Thyroid gland (tissue), 4 donors: ENCODE data around the gene CENPVL2.
"Not testable (repeated sequence)": the region's sequence is repeated elsewhere in the genome, so short reads cannot be mapped to it uniquely, and the experiment has no call there.

Experiments used
- POLR2A ChIP-seq, 2 donors: fragments of 450-650 bp; IDR thresholded peaks; one replicate each; pipeline ENCODE4 v1.6.1; 2017; ENCODE audit warnings: antibody characterized with exemption in 2 of 2, mild to moderate bottlenecking in 2 of 2, moderate library complexity in 1 of 2
- TF ChIP-seq, protein P1 (sequence below), 6 experiments: fragments of 200-600 bp in 3 of 6; fragments of 450-650 bp in 3 of 6; sonication (generic) in 3 of 6; IDR thresholded peaks; one replicate each; pipeline ENCODE4 v1.5.1; 2016 to 2019; ENCODE audit warnings: antibody characterized with exemption in 6 of 6, mild to moderate bottlenecking in 2 of 6, inconsistent platforms in 1 of 6, moderate library complexity in 1 of 6

DNA sequence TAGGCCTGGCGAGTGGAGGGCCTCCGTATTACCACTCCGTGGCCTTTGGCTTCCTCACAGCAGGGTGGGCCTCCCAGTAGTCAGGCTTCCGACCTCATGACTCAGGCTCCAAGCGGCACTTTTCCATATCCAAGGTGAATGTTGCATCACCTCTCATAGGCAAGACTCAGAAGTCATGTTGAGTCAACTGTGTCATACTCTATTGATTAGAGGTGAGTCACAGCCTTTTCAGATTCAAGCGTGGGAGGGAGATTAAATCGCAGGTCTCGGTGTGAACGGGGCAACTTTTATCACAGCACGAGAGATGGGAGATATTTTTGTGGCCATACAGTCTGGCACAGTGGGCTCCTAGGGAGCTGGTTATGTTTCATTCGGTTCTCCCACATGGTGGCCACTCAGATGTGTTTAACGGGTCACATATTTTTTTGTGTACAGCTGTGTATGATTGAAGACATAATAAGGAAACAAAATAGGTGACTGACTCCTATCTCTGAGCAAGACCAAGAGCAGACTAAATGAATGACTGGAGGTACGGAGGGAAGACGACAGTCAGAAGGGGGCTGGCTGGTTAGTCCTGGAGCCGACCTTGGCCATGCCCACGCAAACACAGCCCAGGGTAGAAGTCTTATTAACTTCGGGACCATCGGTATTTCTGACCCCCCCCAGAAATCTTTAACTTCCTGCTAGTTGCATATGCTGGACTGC, 30.5 kb upstream of the CENPVL2 start:
- TF ChIP-seq, protein P1, sequence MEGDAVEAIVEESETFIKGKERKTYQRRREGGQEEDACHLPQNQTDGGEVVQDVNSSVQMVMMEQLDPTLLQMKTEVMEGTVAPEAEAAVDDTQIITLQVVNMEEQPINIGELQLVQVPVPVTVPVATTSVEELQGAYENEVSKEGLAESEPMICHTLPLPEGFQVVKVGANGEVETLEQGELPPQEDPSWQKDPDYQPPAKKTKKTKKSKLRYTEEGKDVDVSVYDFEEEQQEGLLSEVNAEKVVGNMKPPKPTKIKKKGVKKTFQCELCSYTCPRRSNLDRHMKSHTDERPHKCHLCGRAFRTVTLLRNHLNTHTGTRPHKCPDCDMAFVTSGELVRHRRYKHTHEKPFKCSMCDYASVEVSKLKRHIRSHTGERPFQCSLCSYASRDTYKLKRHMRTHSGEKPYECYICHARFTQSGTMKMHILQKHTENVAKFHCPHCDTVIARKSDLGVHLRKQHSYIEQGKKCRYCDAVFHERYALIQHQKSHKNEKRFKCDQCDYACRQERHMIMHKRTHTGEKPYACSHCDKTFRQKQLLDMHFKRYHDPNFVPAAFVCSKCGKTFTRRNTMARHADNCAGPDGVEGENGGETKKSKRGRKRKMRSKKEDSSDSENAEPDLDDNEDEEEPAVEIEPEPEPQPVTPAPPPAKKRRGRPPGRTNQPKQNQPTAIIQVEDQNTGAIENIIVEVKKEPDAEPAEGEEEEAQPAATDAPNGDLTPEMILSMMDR (IDR thresholded peaks at IDR 0.05) = not testable (repeated sequence)
- TF ChIP-seq POLR2A (IDR thresholded peaks at IDR 0.05) = not testable (repeated sequence)
